Central memory CD8-positive, alpha-beta T cell (primary cell): ENCODE measurements around the gene FDX2.
"Not testable (repeated sequence)": the region's sequence is repeated elsewhere in the genome, so short reads cannot be mapped to it uniquely, and the experiment has no call there.

Source experiments
- ATAC-seq: fragments of 150-1000 bp; cut with Tn5 transposase; replicated peaks from 2 replicates; pipeline ENCODE4 v1.10.0; 2022; ENCODE audit warnings: mild to moderate bottlenecking, moderate FRiP score, moderate number of reproducible peaks; ENCODE audit not compliant: poor library complexity, severe bottlenecking; ENCODE audit errors: extremely low read depth
- DNase-seq, 2 donors: peaks; one replicate each; pipeline ENCODE4 v3.0.0; 2021; ENCODE audit warnings: low spot score in 2 of 2
- H3K27ac Mint-ChIP-seq: one replicate; pipeline ENCODE4 v1.8.0; 2022; ENCODE audit warnings: low read depth, mild to moderate bottlenecking, moderate library complexity, mixed read lengths
- H3K27me3 Mint-ChIP-seq: one replicate; pipeline ENCODE4 v1.8.0; 2022; ENCODE audit warnings: mixed read lengths
- H3K36me3 Mint-ChIP-seq: one replicate; pipeline ENCODE4 v1.8.0; 2022; ENCODE audit warnings: mild to moderate bottlenecking, moderate library complexity, mixed read lengths; ENCODE audit not compliant: insufficient read depth
- H3K4me1 Mint-ChIP-seq: one replicate; pipeline ENCODE4 v1.8.0; 2022; ENCODE audit warnings: mixed read lengths
- H3K4me3 Mint-ChIP-seq: one replicate; pipeline ENCODE4 v1.8.0; 2022; ENCODE audit warnings: mild to moderate bottlenecking, moderate library complexity, mixed read lengths
- H3K9me3 Mint-ChIP-seq: one replicate; pipeline ENCODE4 v1.8.0; 2022; ENCODE audit warnings: mixed read lengths

The FDX2 gene

GRCh38 chr19:10339977-10340376 is 24.2 kb upstream of the FDX2 start:
- H3K36me3 Mint-ChIP-seq, result peaks cover 12% of the 10 kb centered on the region
- ATAC-seq, result no peak
- peak overlapping the region; percentile 85 for H3K4me3 Mint-ChIP-seq
- no peaks in the 10 kb centered on the region for H3K27me3 Mint-ChIP-seq
- DNase-seq, result no peak
- no peaks in the 10 kb centered on the region for H3K9me3 Mint-ChIP-seq
- peaks cover 24% of the 10 kb centered on the region for H3K4me1 Mint-ChIP-seq
- H3K27ac Mint-ChIP-seq, result peak overlapping the region; percentile 92

DNA sequence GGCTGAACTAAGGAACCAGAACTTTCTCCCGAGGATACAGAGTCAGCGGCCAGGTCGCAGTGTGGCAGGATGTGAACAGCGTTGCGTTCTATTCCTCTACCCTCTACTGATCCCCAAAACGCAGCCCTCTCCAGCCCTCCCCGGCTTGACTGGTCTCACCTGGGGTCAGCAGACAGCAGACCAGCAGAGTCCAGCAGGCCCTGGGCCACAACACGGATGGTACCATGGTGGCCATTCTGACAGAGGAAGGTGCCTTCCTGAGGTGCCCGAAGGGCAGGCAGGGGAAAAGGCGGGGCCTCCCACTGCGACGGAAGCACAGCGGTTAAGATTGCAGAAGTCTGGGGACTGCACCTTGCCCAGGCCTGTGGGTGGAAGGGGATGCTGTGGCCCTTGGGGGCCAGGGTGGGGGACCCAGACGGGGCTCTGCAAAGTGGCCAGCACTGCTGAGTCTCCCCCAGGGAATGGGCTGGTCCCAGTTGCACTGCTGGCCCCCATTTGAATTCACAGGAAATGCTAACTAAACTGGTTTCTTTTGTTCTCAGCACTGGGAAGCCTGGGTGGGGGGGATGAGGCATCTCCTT is 23.7 kb upstream of the FDX2 start, which contains the start of gene ICAM3:
Gene ICAM3 (minus strand): TSS at position 245 of the 581 bp plus-strand sequence. CDS start 10 bp downstream, at position 235.
- no peaks in the 10 kb centered on the region for H3K27me3 Mint-ChIP-seq
- peaks cover 12% of the 10 kb centered on the region for H3K36me3 Mint-ChIP-seq
- peaks cover 24% of the 10 kb centered on the region for H3K4me1 Mint-ChIP-seq
- ATAC-seq (peak; percentile 93), DNase-seq (peak; percentile 32 to 45)
- H3K27ac Mint-ChIP-seq, result peak within 1 kb of the TSS; percentile 92
- H3K9me3 Mint-ChIP-seq, result no peaks in the 10 kb centered on the region
- H3K4me3 Mint-ChIP-seq, result peak within 1 kb of the TSS; percentile 85

GRCh38 chr19:10338940-10339339 is 23.1 kb upstream of the FDX2 start:
- H3K4me3 Mint-ChIP-seq, result peak overlapping the region; percentile 85
- ATAC-seq, result no peak
- peaks cover 28% of the 10 kb centered on the region for H3K4me1 Mint-ChIP-seq

DNA sequence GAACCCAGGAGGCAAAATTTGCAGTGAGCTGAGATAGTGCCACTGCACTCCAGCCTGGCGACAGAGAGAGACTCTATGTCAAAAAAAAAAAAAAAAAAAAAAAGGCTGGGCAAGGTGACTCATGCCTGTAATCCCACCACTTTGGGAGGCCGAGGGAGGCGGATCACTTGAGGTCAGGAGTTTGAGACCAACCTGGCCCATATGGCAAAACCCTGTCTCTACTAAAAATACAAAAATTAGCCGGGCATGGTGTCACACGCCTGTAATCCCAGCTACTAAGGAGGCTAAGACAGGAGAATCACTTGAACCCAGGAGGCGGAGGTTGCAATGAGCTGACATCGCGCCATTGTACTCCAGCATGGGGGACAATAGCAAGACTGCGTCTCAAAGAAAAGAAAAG is 20.9 kb upstream of the FDX2 start:
- not testable (repeated sequence) for H3K4me3 Mint-ChIP-seq, H3K9me3 Mint-ChIP-seq, H3K27me3 Mint-ChIP-seq, DNase-seq, ATAC-seq, H3K27ac Mint-ChIP-seq
- H3K36me3 Mint-ChIP-seq, result peaks cover 27% of the 10 kb centered on the region
- peaks cover 44% of the 10 kb centered on the region for H3K4me1 Mint-ChIP-seq

More at GRCh38 chr19:10338940-10339339, 23.1 kb upstream of the FDX2 start:
- peak overlapping the region; percentile 92 for H3K27ac Mint-ChIP-seq
- peaks cover 16% of the 10 kb centered on the region for H3K36me3 Mint-ChIP-seq
- no peak for DNase-seq
- no peaks in the 10 kb centered on the region for H3K9me3 Mint-ChIP-seq
- no peaks in the 10 kb centered on the region for H3K27me3 Mint-ChIP-seq

GRCh38 chr19:10335352-10335985 is 19.7 kb upstream of the FDX2 start:
- H3K4me1 Mint-ChIP-seq, result peaks cover 39% of the 10 kb centered on the region

DNA sequence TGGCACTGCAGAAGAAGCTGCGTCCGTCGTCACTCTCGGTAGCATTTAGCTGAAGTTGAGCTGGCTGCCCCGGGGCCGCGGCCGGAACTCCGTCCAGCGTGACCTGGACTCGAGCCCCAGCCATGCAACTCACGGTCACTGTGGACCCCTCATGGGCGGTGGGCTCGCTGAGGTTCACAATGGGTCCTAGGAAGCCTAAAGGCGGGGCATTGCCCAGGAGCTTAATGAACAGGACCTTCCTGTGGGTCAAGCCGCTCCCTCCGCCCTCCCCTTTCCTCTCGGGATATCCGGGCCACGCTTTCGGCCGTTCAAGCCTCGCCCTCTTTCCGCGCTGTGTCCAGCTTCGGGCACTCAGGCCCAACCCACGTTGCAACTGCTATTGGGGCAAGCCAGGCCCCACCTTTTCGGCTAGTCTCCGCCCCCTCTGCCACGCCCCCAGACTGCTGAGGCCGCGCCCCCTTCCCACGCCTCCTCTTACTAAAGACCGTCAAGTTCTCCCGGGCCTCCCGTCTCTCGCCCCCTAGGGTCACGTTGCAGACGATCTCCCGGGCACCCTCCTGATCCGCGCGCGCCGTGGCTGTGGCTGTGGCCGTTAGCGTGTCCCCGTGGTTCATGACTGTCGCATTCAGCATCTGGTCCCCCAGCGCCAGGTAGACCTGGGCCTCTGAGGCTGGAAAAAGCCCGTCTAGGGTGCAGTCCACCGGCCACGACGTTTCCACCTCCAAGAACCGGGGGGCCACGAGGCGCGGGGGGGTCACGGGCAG is 19.0 kb upstream of the FDX2 start:
- Mint-ChIP-seq H3K36me3 (peaks cover 32% of the 10 kb centered on the region), H3K4me1 (peaks cover 36% of the 10 kb centered on the region), H3K27me3 (no peaks in the 10 kb centered on the region), H3K4me3 (peak overlapping the region; percentile 94), H3K27ac (peak overlapping the region; percentile 25), H3K9me3 (no peaks in the 10 kb centered on the region)
- no peak for DNase-seq
- ATAC-seq, result no peak

More at GRCh38 chr19:10335352-10335985, 19.7 kb upstream of the FDX2 start:
- H3K4me3 Mint-ChIP-seq, result peak overlapping the region; percentile 16
- H3K27ac Mint-ChIP-seq, result peak overlapping the region; percentile 25
- peaks cover 28% of the 10 kb centered on the region for H3K36me3 Mint-ChIP-seq
- ATAC-seq (no peak), DNase-seq (no peak)
- H3K9me3 Mint-ChIP-seq, result no peaks in the 10 kb centered on the region
- no peaks in the 10 kb centered on the region for H3K27me3 Mint-ChIP-seq

- peak overlapping the region; percentile 94 for H3K4me3 Mint-ChIP-seq
- no peaks in the 10 kb centered on the region for H3K27me3 Mint-ChIP-seq
- DNase-seq (no peak), ATAC-seq (no peak)
- no peaks in the 10 kb centered on the region for H3K9me3 Mint-ChIP-seq
- H3K4me1 Mint-ChIP-seq, result peaks cover 28% of the 10 kb centered on the region
- H3K27ac Mint-ChIP-seq, result peak overlapping the region; percentile 88
- peaks cover 35% of the 10 kb centered on the region for H3K36me3 Mint-ChIP-seq
Observed at GRCh38 chr19:10333758-10334587, 18.2 kb upstream of the FDX2 start.

- Mint-ChIP-seq H3K4me3 (peak within 1 kb of the TSS; percentile 94), H3K9me3 (no peaks in the 10 kb centered on the region), H3K36me3 (peaks cover 38% of the 10 kb centered on the region), H3K27ac (peak within 1 kb of the TSS; percentile 88), H3K4me1 (peaks cover 20% of the 10 kb centered on the region), H3K27me3 (no peaks in the 10 kb centered on the region)
- DNase-seq (peak; percentile 91 to 95), ATAC-seq (peak; percentile 96)
Observed at GRCh38 chr19:10332965-10333757, 17.3 kb upstream of the FDX2 start, which contains the start of gene RAVER1. Gene RAVER1, minus strand, starts transcription at chr19:10333529. Its CDS starts 22 bp downstream, at chr19:10333507.

GRCh38 chr19:10332158-10332964 is 16.5 kb upstream of the FDX2 start:
- no peaks in the 10 kb centered on the region for H3K9me3 Mint-ChIP-seq
- peaks cover 40% of the 10 kb centered on the region for H3K36me3 Mint-ChIP-seq
- peak; percentile 7 for ATAC-seq
- peaks cover 20% of the 10 kb centered on the region for H3K4me1 Mint-ChIP-seq
- peak overlapping the region; percentile 94 for H3K4me3 Mint-ChIP-seq
- H3K27ac Mint-ChIP-seq, result peak overlapping the region; percentile 88
- no peaks in the 10 kb centered on the region for H3K27me3 Mint-ChIP-seq
- DNase-seq, result no peak

GRCh38 chr19:10329555-10329954 is 13.7 kb upstream of the FDX2 start:
- no peak for DNase-seq
- Mint-ChIP-seq H3K4me1 (peaks cover 20% of the 10 kb centered on the region), H3K4me3 (no peak overlapping the region), H3K27ac (no peak overlapping the region), H3K9me3 (no peaks in the 10 kb centered on the region), H3K36me3 (peaks cover 49% of the 10 kb centered on the region), H3K27me3 (no peaks in the 10 kb centered on the region)
- no peak for ATAC-seq
